ENCODE results near the gene ZNF641. TPM values are rescaled to one million over a fixed set of nuclear protein-coding genes. Genes with fewer than 3 reads are reported as not detected.
"Not testable (repeated sequence)": the region's sequence is repeated elsewhere in the genome, so short reads cannot be mapped to it uniquely, and the experiment has no call there.

The ZNF641 gene
- total RNA-seq, 1 experiment from 2014 or later: 8.3 TPM

DNA sequence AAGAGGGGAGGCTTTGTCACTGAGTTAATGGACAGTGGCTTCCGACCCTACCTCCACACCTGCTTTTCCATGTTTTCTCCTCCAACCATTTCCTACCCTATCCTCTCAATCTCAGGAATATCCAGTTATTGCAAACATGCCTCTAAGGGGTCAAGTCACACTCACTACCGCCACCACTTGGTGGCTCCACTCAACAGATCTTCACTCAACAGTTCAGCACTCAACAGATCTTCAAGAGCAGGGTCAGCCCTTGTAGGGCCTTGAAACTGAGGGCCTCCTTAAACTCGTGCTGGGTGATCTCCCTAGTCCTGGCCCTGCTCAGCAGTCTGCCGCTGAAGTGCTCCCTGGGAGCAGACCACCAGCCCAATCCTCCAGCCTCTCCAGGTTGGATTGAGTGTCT, 14.2 kb downstream of the ZNF641 start:
- Mint-ChIP-seq H3K9me3 (peaks cover 22% of the 10 kb centered on the region), H3K27me3 (ENCODE audit: low read depth) (no peaks in the 10 kb centered on the region), H3K36me3 (peaks cover 4% of the 10 kb centered on the region), H3K4me1 (peaks cover 6% of the 10 kb centered on the region; the same call in 1 of the 2 replicates), H3K27ac (no peak overlapping the region), H3K4me3 (no peak overlapping the region)
- peak; percentile 35 for DNase-seq (ENCODE audit: low spot score)
- TF ChIP-seq ZBTB43 (CRISPR knock-in tag; IDR thresholded peaks at IDR 0.05): no peak
- no peak for TF ChIP-seq TEAD4 (CRISPR knock-in tag; IDR thresholded peaks at IDR 0.05)
- CTCF ChIA-PET: interaction anchor here (1.7 kb wide), 1 partner anchor 281 kb away, joined by 6 read pairs; no protein-coding TSS in a partner anchor
- POLR2A ChIA-PET: no interaction called here
- ATAC-seq: peak; percentile 83

GRCh38 chr12:48336061-48336460, 14.7 kb downstream of the ZNF641 start:
- Mint-ChIP-seq H3K4me1 (peaks cover 6% of the 10 kb centered on the region; the same call in 1 of the 2 replicates), H3K4me3 (no peak overlapping the region), H3K27me3 (ENCODE audit: low read depth) (peaks cover 2% of the 10 kb centered on the region; the same call in 1 of the 2 replicates), H3K27ac (no peak overlapping the region), H3K9me3 (peaks cover 25% of the 10 kb centered on the region), H3K36me3 (peaks cover 6% of the 10 kb centered on the region)
- TF ChIP-seq HMGA2 (CRISPR knock-in tag; IDR thresholded peaks at IDR 0.05): no peak
- no peak for TF ChIP-seq PRRX2 (CRISPR knock-in tag; IDR thresholded peaks at IDR 0.05)
- TF ChIP-seq, protein P1, sequence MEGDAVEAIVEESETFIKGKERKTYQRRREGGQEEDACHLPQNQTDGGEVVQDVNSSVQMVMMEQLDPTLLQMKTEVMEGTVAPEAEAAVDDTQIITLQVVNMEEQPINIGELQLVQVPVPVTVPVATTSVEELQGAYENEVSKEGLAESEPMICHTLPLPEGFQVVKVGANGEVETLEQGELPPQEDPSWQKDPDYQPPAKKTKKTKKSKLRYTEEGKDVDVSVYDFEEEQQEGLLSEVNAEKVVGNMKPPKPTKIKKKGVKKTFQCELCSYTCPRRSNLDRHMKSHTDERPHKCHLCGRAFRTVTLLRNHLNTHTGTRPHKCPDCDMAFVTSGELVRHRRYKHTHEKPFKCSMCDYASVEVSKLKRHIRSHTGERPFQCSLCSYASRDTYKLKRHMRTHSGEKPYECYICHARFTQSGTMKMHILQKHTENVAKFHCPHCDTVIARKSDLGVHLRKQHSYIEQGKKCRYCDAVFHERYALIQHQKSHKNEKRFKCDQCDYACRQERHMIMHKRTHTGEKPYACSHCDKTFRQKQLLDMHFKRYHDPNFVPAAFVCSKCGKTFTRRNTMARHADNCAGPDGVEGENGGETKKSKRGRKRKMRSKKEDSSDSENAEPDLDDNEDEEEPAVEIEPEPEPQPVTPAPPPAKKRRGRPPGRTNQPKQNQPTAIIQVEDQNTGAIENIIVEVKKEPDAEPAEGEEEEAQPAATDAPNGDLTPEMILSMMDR (IDR thresholded peaks at IDR 0.05): no peak
- no peak for TF ChIP-seq FOXP1 (CRISPR knock-in tag; IDR thresholded peaks at IDR 0.05; ENCODE audit: borderline replicate concordance)
- TF ChIP-seq, protein P2, sequence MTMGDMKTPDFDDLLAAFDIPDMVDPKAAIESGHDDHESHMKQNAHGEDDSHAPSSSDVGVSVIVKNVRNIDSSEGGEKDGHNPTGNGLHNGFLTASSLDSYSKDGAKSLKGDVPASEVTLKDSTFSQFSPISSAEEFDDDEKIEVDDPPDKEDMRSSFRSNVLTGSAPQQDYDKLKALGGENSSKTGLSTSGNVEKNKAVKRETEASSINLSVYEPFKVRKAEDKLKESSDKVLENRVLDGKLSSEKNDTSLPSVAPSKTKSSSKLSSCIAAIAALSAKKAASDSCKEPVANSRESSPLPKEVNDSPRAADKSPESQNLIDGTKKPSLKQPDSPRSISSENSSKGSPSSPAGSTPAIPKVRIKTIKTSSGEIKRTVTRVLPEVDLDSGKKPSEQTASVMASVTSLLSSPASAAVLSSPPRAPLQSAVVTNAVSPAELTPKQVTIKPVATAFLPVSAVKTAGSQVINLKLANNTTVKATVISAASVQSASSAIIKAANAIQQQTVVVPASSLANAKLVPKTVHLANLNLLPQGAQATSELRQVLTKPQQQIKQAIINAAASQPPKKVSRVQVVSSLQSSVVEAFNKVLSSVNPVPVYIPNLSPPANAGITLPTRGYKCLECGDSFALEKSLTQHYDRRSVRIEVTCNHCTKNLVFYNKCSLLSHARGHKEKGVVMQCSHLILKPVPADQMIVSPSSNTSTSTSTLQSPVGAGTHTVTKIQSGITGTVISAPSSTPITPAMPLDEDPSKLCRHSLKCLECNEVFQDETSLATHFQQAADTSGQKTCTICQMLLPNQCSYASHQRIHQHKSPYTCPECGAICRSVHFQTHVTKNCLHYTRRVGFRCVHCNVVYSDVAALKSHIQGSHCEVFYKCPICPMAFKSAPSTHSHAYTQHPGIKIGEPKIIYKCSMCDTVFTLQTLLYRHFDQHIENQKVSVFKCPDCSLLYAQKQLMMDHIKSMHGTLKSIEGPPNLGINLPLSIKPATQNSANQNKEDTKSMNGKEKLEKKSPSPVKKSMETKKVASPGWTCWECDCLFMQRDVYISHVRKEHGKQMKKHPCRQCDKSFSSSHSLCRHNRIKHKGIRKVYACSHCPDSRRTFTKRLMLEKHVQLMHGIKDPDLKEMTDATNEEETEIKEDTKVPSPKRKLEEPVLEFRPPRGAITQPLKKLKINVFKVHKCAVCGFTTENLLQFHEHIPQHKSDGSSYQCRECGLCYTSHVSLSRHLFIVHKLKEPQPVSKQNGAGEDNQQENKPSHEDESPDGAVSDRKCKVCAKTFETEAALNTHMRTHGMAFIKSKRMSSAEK (CRISPR knock-in tag; IDR thresholded peaks at IDR 0.05; ENCODE audit: borderline replicate concordance): no peak
- TF ChIP-seq ETV6 (CRISPR knock-in tag; IDR thresholded peaks at IDR 0.05): no peak
- TF ChIP-seq CREB1 (CRISPR knock-in tag; IDR thresholded peaks at IDR 0.05): no peak
- TF ChIP-seq SP1 (CRISPR knock-in tag; conservative IDR thresholded peaks at IDR 0.05): no peak
- no peak for DNase-seq (ENCODE audit: low spot score)
- CTCF ChIA-PET: interaction anchor here (0.7 to 1.7 kb wide), 2 partner anchors 106 to 282 kb away, joined by 3 to 6 read pairs; no protein-coding TSS in a partner anchor
- no peak for ATAC-seq
- POLR2A ChIA-PET: no interaction called here

GRCh38 chr12:48334808-48335207, 15.9 kb downstream of the ZNF641 start:
- H3K36me3 Mint-ChIP-seq: peaks cover 10% of the 10 kb centered on the region
- CTCF ChIA-PET: no interaction called here
- POLR2A ChIA-PET: no interaction called here

GRCh38 chr12:48333680-48334079, 17.0 kb downstream of the ZNF641 start:
- Mint-ChIP-seq H3K27me3 (ENCODE audit: low read depth) (peaks cover 11% of the 10 kb centered on the region; the same call in 1 of the 2 replicates), H3K9me3 (peaks cover 37% of the 10 kb centered on the region)
- ATAC-seq; CTCF ChIA-PET; H3K4me3 Mint-ChIP-seq; POLR2A ChIA-PET; H3K27ac Mint-ChIP-seq; DNase-seq (ENCODE audit: low spot score); H3K36me3 Mint-ChIP-seq; H3K4me1 Mint-ChIP-seq: not testable (repeated sequence)

More at GRCh38 chr12:48334808-48335207, 15.9 kb downstream of the ZNF641 start:
- Mint-ChIP-seq H3K4me3 (no peak overlapping the region), H3K27me3 (ENCODE audit: low read depth) (peaks cover 11% of the 10 kb centered on the region; the same call in 1 of the 2 replicates), H3K27ac (no peak overlapping the region), H3K9me3 (peaks cover 34% of the 10 kb centered on the region), H3K4me1 (peaks cover 6% of the 10 kb centered on the region; the same call in 1 of the 2 replicates)
- ATAC-seq (no peak), DNase-seq (ENCODE audit: low spot score) (no peak)
- TF ChIP-seq USF2 (CRISPR knock-in tag; IDR thresholded peaks at IDR 0.05): no peak
- TF ChIP-seq, protein P3, sequence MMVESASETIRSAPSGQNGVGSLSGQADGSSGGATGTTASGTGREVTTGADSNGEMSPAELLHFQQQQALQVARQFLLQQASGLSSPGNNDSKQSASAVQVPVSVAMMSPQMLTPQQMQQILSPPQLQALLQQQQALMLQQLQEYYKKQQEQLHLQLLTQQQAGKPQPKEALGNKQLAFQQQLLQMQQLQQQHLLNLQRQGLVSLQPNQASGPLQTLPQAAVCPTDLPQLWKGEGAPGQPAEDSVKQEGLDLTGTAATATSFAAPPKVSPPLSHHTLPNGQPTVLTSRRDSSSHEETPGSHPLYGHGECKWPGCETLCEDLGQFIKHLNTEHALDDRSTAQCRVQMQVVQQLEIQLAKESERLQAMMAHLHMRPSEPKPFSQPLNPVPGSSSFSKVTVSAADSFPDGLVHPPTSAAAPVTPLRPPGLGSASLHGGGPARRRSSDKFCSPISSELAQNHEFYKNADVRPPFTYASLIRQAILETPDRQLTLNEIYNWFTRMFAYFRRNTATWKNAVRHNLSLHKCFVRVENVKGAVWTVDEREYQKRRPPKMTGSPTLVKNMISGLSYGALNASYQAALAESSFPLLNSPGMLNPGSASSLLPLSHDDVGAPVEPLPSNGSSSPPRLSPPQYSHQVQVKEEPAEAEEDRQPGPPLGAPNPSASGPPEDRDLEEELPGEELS (CRISPR knock-in tag; IDR thresholded peaks at IDR 0.05): no peak
- TF ChIP-seq, protein P4, sequence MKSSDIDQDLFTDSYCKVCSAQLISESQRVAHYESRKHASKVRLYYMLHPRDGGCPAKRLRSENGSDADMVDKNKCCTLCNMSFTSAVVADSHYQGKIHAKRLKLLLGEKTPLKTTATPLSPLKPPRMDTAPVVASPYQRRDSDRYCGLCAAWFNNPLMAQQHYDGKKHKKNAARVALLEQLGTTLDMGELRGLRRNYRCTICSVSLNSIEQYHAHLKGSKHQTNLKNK (CRISPR knock-in tag; IDR thresholded peaks at IDR 0.05): no peak
- no peak for TF ChIP-seq TCF7 (CRISPR knock-in tag; IDR thresholded peaks at IDR 0.05; ENCODE audit: low read depth)
- TF ChIP-seq KAT7 (CRISPR knock-in tag; IDR thresholded peaks at IDR 0.05; ENCODE audit: borderline replicate concordance): no peak
- TF ChIP-seq, protein P5, sequence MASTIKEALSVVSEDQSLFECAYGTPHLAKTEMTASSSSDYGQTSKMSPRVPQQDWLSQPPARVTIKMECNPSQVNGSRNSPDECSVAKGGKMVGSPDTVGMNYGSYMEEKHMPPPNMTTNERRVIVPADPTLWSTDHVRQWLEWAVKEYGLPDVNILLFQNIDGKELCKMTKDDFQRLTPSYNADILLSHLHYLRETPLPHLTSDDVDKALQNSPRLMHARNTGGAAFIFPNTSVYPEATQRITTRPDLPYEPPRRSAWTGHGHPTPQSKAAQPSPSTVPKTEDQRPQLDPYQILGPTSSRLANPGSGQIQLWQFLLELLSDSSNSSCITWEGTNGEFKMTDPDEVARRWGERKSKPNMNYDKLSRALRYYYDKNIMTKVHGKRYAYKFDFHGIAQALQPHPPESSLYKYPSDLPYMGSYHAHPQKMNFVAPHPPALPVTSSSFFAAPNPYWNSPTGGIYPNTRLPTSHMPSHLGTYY (CRISPR knock-in tag; IDR thresholded peaks at IDR 0.05): no peak
